K562 (cell line): ENCODE data around the gene NECTIN4. TPM values are rescaled to one million over a fixed set of nuclear protein-coding genes. Genes with fewer than 3 reads are reported as not detected.

Source experiments
- CEBPG ChIP-seq, 3 experiments: fragments of 200-800 bp in 1 of 3; sonication (Bioruptor generic) in 1 of 3; sonication (generic) in 1 of 3; formaldehyde crosslinking in 1 of 3; IDR thresholded peaks in 2 of 3; conservative IDR thresholded peaks in 1 of 3; 2 replicates each; pipeline versions ENCODE4 v1.6.1 to v1.8.0; 2016 to 2022; ENCODE audit warnings: missing compliant biosample characterization in 2 of 3, missing genetic modification characterization in 2 of 3, mild to moderate bottlenecking in 1 of 3, missing genetic modification reagents in 1 of 3
- ELF2 ChIP-seq: fragments of 250-450 bp; sonication (Bioruptor Pico); IDR thresholded peaks from 2 replicates; pipeline ENCODE4 v1.5.0; 2021; ENCODE audit warnings: mild to moderate bottlenecking
- HEY1 ChIP-seq: fragments of 250-450 bp; sonication (Bioruptor Pico); IDR thresholded peaks from 2 replicates; pipeline ENCODE4 v1.5.0; 2020; ENCODE audit warnings: mild to moderate bottlenecking, moderate library complexity, borderline replicate concordance
- THRAP3 ChIP-seq: fragments of 450-650 bp; IDR thresholded peaks from 2 replicates; pipeline ENCODE4 v1.6.1; 2016; ENCODE audit warnings: mild to moderate bottlenecking, inconsistent platforms, borderline replicate concordance
- ZBTB11 ChIP-seq, 3 experiments: fragments of 200-800 bp in 1 of 3; fragments of 250-450 bp in 1 of 3; fragments of 450-650 bp in 1 of 3; sonication (Bioruptor Pico) in 1 of 3; sonication (Bioruptor generic) in 1 of 3; formaldehyde crosslinking in 1 of 3; IDR thresholded peaks; 2 replicates each; pipeline versions ENCODE4 v1.6.1 to v1.8.0; 2016 to 2022; ENCODE audit warnings: mild to moderate bottlenecking in 2 of 3, missing genetic modification characterization in 2 of 3, missing compliant biosample characterization in 1 of 3, moderate library complexity in 1 of 3
- ZBTB12 ChIP-seq: fragments of 250-450 bp; sonication (Bioruptor Pico); IDR thresholded peaks from 2 replicates; pipeline ENCODE4 v1.4.0; 2020
- ZNF444 ChIP-seq: fragments of 250-450 bp; sonication (Bioruptor Pico); IDR thresholded peaks from 2 replicates; pipeline ENCODE4 v1.4.0; 2020; ENCODE audit warnings: mild to moderate bottlenecking, moderate library complexity
- ZNF449 ChIP-seq: fragments of 250-450 bp; sonication (Bioruptor Pico); IDR thresholded peaks from 2 replicates; pipeline ENCODE4 v1.8.0; 2022; ENCODE audit warnings: moderate library complexity, mild to moderate bottlenecking, inconsistent platforms
- ZNF584 ChIP-seq: fragments of 200-800 bp; sonication (Bioruptor generic); IDR thresholded peaks from 2 replicates; pipeline ENCODE4 v1.6.1; 2016; ENCODE audit warnings: low read depth, mild to moderate bottlenecking, missing genetic modification characterization, missing compliant biosample characterization
- polyA plus RNA-seq, 8 experiments: library from polyadenylated mRNA; depleted of rRNA in 4 of 8; stranded (reverse) in 5 of 8; unstranded in 3 of 8; fragments of >200 nt; fragmentation: Nextera tagmentation in 2 of 8; fragmentation: Illumina TruSeq in 1 of 8; extraction: Ambion mirVana in 2 of 8; extraction: Trizol in 1 of 8; gene quantifications; 2 replicates each; pipeline versions ENCODE4 v1.2.1 to v1.2.3, GENCODE V29; 2011 to 2014; ENCODE audit warnings: inconsistent platforms in 1 of 8, missing spikeins in 1 of 8
- total RNA-seq, 7 experiments: library from RNA; depleted of rRNA in 6 of 7; stranded (reverse); fragments of >200 nt in 6 of 7; fragmentation: Illumina TruSeq in 2 of 7; extraction: Trizol in 2 of 7; gene quantifications; 2 replicates each; pipeline versions ENCODE4 v1.2.1 to v1.2.3, GENCODE V29; 2011 to 2021; ENCODE audit warnings: low replicate concordance in 1 of 7
- TF ChIP-seq, protein P1 (sequence below): fragments of 250-450 bp; sonication (Bioruptor Pico); IDR thresholded peaks from 2 replicates; pipeline ENCODE4 v1.5.1; 2021; ENCODE audit warnings: mild to moderate bottlenecking
- TF ChIP-seq, protein P2 (sequence below): fragments of 200-800 bp; sonication (Bioruptor generic); IDR thresholded peaks from 2 replicates; pipeline ENCODE4 v1.6.1; 2016; ENCODE audit warnings: missing genetic modification characterization, missing compliant biosample characterization

Gene NECTIN4
- total and polyA plus RNA-seq, 9 of the 15 experiments (the other 6 are each of a cell fraction or from before 2014, with no cell fraction given): 0.01 to 0.09 TPM; not detected in 7

GRCh38 chr1:161082996-161083747, 6.2 kb downstream of the NECTIN4 start (continued):
- TF ChIP-seq ZBTB11 (CRISPR knock-in tag; IDR thresholded peaks at IDR 0.05) (no peak), ELF2 (CRISPR knock-in tag) (no peak), THRAP3 (no peak), HEY1 (CRISPR knock-in tag) (no peak), CEBPG (CRISPR knock-in tag; IDR thresholded peaks at IDR 0.05) (peak; percentile 93), CEBPG (tag; conservative IDR thresholded peaks at IDR 0.05 in 1 of 2, IDR thresholded peaks at IDR 0.05 in 1 of 2) (peak; percentile 86 to 88), ZNF449 (CRISPR knock-in tag) (no peak), ZBTB12 (CRISPR knock-in tag) (peak; percentile 66), ZNF584 (peak; percentile 67; the same call in 1 of the 2 replicates), ZNF444 (CRISPR knock-in tag) (no peak)
- TF ChIP-seq, protein P1, sequence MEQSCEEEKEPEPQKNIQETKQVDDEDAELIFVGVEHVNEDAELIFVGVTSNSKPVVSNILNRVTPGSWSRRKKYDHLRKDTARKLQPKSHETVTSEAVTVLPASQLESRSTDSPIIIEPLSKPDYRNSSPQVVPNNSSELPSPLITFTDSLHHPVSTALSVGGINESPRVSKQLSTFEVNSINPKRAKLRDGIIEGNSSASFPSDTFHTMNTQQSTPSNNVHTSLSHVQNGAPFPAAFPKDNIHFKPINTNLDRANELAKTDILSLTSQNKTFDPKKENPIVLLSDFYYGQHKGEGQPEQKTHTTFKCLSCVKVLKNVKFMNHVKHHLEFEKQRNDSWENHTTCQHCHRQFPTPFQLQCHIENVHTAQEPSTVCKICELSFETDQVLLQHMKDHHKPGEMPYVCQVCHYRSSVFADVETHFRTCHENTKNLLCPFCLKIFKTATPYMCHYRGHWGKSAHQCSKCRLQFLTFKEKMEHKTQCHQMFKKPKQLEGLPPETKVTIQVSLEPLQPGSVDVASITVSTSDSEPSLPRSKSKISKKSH: no peak
- TF ChIP-seq, protein P2, sequence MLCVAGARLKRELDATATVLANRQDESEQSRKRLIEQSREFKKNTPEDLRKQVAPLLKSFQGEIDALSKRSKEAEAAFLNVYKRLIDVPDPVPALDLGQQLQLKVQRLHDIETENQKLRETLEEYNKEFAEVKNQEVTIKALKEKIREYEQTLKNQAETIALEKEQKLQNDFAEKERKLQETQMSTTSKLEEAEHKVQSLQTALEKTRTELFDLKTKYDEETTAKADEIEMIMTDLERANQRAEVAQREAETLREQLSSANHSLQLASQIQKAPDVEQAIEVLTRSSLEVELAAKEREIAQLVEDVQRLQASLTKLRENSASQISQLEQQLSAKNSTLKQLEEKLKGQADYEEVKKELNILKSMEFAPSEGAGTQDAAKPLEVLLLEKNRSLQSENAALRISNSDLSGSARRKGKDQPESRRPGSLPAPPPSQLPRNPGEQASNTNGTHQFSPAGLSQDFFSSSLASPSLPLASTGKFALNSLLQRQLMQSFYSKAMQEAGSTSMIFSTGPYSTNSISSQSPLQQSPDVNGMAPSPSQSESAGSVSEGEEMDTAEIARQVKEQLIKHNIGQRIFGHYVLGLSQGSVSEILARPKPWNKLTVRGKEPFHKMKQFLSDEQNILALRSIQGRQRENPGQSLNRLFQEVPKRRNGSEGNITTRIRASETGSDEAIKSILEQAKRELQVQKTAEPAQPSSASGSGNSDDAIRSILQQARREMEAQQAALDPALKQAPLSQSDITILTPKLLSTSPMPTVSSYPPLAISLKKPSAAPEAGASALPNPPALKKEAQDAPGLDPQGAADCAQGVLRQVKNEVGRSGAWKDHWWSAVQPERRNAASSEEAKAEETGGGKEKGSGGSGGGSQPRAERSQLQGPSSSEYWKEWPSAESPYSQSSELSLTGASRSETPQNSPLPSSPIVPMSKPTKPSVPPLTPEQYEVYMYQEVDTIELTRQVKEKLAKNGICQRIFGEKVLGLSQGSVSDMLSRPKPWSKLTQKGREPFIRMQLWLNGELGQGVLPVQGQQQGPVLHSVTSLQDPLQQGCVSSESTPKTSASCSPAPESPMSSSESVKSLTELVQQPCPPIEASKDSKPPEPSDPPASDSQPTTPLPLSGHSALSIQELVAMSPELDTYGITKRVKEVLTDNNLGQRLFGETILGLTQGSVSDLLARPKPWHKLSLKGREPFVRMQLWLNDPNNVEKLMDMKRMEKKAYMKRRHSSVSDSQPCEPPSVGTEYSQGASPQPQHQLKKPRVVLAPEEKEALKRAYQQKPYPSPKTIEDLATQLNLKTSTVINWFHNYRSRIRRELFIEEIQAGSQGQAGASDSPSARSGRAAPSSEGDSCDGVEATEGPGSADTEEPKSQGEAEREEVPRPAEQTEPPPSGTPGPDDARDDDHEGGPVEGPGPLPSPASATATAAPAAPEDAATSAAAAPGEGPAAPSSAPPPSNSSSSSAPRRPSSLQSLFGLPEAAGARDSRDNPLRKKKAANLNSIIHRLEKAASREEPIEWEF (CRISPR knock-in tag): no peak
